KG1 (cell line): ENCODE measurements around the gene FOXL2.
A peak's percentile ranks its signal among the peaks of the same experiment; 100 is the strongest.
"Not testable (repeated sequence)": the region's sequence is repeated elsewhere in the genome, so short reads cannot be mapped to it uniquely, and the experiment has no call there.

ENCODE experiments used
- DNase-seq: peaks from one replicate; lab custom pipeline; 2025; lab: John Stamatoyannopoulos, UW

The FOXL2 gene

GRCh38 chr3:138933068-138933668, 13.8 kb downstream of the FOXL2 start:
- no peak for DNase-seq

GRCh38 chr3:138928727-138929372, 18.1 kb downstream of the FOXL2 start:
- no peak for DNase-seq

- peak; percentile 72 for DNase-seq
These were observed 23.4 kb downstream of the FOXL2 start for GRCh38 chr3:138923531-138923994.

GRCh38 chr3:138922400-138922799, 24.5 kb downstream of the FOXL2 start:
- not testable (repeated sequence) for DNase-seq

- DNase-seq = no peak
These were observed 25.3 kb downstream of the FOXL2 start for GRCh38 chr3:138921316-138922292.

- no peak for DNase-seq
These were observed 27.6 kb downstream of the FOXL2 start for GRCh38 chr3:138919325-138919724.

GRCh38 chr3:138916824-138917223, 30.1 kb downstream of the FOXL2 start:
- DNase-seq = no peak

GRCh38 chr3:138915503-138916498, 31.1 kb downstream of the FOXL2 start:
- DNase-seq = peak; percentile 78

GRCh38 chr3:138914870-138915502, 32.0 kb downstream of the FOXL2 start:
- DNase-seq = no peak

- DNase-seq = no peak
These were observed 33.2 kb downstream of the FOXL2 start for GRCh38 chr3:138913766-138914165.

- DNase-seq = no peak
These were observed 34.7 kb downstream of the FOXL2 start for GRCh38 chr3:138912237-138912636.

- DNase-seq = no peak
These were observed 35.3 kb downstream of the FOXL2 start for GRCh38 chr3:138911621-138912020.

- no peak for DNase-seq
These were observed 37.0 kb downstream of the FOXL2 start for GRCh38 chr3:138909904-138910303.

- no peak for DNase-seq
These were observed 38.1 kb downstream of the FOXL2 start for GRCh38 chr3:138908846-138909245.

GRCh38 chr3:138907539-138907938, 39.4 kb downstream of the FOXL2 start:
- no peak for DNase-seq

GRCh38 chr3:138902171-138902570, 44.8 kb downstream of the FOXL2 start:
- no peak for DNase-seq

GRCh38 chr3:138901567-138901966, 45.4 kb downstream of the FOXL2 start:
- DNase-seq = no peak

GRCh38 chr3:138899351-138899991, 47.5 kb downstream of the FOXL2 start:
- DNase-seq = no peak

GRCh38 chr3:138898708-138899107, 48.2 kb downstream of the FOXL2 start:
- no peak for DNase-seq

GRCh38 chr3:138898301-138898700, 48.6 kb downstream of the FOXL2 start:
- DNase-seq = no peak
